ENCODE results near the gene KRT34.

Gene KRT34

GRCh38 chr17:41328207-41328606, 53.9 kb downstream of the KRT34 start:
- DNase-seq, result no peak

Measured in NCI-H526 treated with DMSO at 0.1 percent for 48 hours (cell line).